ENCODE measurements around the gene AOAH. TPM values are rescaled to one million over a fixed set of nuclear protein-coding genes. Genes with fewer than 3 reads are reported as not detected.

The AOAH gene
- total RNA-seq, 1 donor from 2014 or later = 0.40 TPM

GRCh38 chr7:36730046-36730445 lies 5.8 kb upstream of the AOAH start:
- no peak for DNase-seq (ENCODE audit: low spot score in 2 of 2, unreplicated experiment in 2 of 2)
- no peak for TF ChIP-seq CTCF (IDR thresholded peaks at IDR 0.05; ENCODE audit: unreplicated experiment)
- H3K4me3 Mint-ChIP-seq = no peak overlapping the region
- H3K9me3 Mint-ChIP-seq = peaks cover 38% of the 10 kb centered on the region
- no peaks in the 10 kb centered on the region for H3K27me3 Mint-ChIP-seq (ENCODE audit: low read depth)
- no peaks in the 10 kb centered on the region for H3K4me1 Mint-ChIP-seq
- H3K27ac Mint-ChIP-seq = no peak overlapping the region
- H3K36me3 Mint-ChIP-seq = peaks cover 10% of the 10 kb centered on the region

GRCh38 chr7:36728143-36728542 lies 3.8 kb upstream of the AOAH start:
- no peak overlapping the region for H3K4me3 Mint-ChIP-seq
- H3K9me3 Mint-ChIP-seq = peaks cover 35% of the 10 kb centered on the region
- no peak for DNase-seq (ENCODE audit: low spot score in 2 of 2, unreplicated experiment in 2 of 2)
- peaks cover 10% of the 10 kb centered on the region for H3K36me3 Mint-ChIP-seq
- no peaks in the 10 kb centered on the region for H3K4me1 Mint-ChIP-seq
- no peak overlapping the region for H3K27ac Mint-ChIP-seq
- no peak for TF ChIP-seq CTCF (IDR thresholded peaks at IDR 0.05; ENCODE audit: unreplicated experiment)
- no peaks in the 10 kb centered on the region for H3K27me3 Mint-ChIP-seq (ENCODE audit: low read depth)

- TF ChIP-seq CTCF (IDR thresholded peaks at IDR 0.05; ENCODE audit: unreplicated experiment) = no peak
These were observed 2.7 kb upstream of the AOAH start for GRCh38 chr7:36726806-36727503.

GRCh38 chr7:36726311-36726710 lies 2.0 kb upstream of the AOAH start:
- H3K27me3 Mint-ChIP-seq (ENCODE audit: low read depth) = peaks cover under 1% of the 10 kb centered on the region
- peaks cover 10% of the 10 kb centered on the region for H3K36me3 Mint-ChIP-seq
- no peak overlapping the region for H3K4me3 Mint-ChIP-seq
- no peaks in the 10 kb centered on the region for H3K4me1 Mint-ChIP-seq
- no peak for TF ChIP-seq CTCF (IDR thresholded peaks at IDR 0.05; ENCODE audit: unreplicated experiment)
- peaks cover 24% of the 10 kb centered on the region for H3K9me3 Mint-ChIP-seq
- no peak for DNase-seq (ENCODE audit: low spot score in 2 of 2, unreplicated experiment in 2 of 2)
- H3K27ac Mint-ChIP-seq = no peak overlapping the region

More at GRCh38 chr7:36726806-36727503, 2.7 kb upstream of the AOAH start:
- no peaks in the 10 kb centered on the region for H3K27me3 Mint-ChIP-seq (ENCODE audit: low read depth)
- H3K4me3 Mint-ChIP-seq = no peak overlapping the region
- H3K27ac Mint-ChIP-seq = no peak overlapping the region
- H3K4me1 Mint-ChIP-seq = no peaks in the 10 kb centered on the region
- DNase-seq (ENCODE audit: low spot score in 2 of 2, unreplicated experiment in 2 of 2) = no peak
- peaks cover 30% of the 10 kb centered on the region for H3K9me3 Mint-ChIP-seq
- H3K36me3 Mint-ChIP-seq = peaks cover 10% of the 10 kb centered on the region

GRCh38 chr7:36724996-36725395 lies 702 bp upstream of the AOAH start:
- Mint-ChIP-seq H3K36me3 (peaks cover 3% of the 10 kb centered on the region), H3K27ac (no peak overlapping the region), H3K4me3 (no peak overlapping the region), H3K27me3 (ENCODE audit: low read depth) (peaks cover 8% of the 10 kb centered on the region), H3K4me1 (no peaks in the 10 kb centered on the region), H3K9me3 (peaks cover 13% of the 10 kb centered on the region)
- no peak for TF ChIP-seq CTCF (IDR thresholded peaks at IDR 0.05; ENCODE audit: unreplicated experiment)
- no peak for DNase-seq (ENCODE audit: low spot score in 2 of 2, unreplicated experiment in 2 of 2)
